ENCODE measurements around the gene PRR5.

PRR5 gene

GRCh38 chr22:44759430-44760310 lies 57.7 kb downstream of the PRR5 start:
- DNase-seq = no peak

DNA sequence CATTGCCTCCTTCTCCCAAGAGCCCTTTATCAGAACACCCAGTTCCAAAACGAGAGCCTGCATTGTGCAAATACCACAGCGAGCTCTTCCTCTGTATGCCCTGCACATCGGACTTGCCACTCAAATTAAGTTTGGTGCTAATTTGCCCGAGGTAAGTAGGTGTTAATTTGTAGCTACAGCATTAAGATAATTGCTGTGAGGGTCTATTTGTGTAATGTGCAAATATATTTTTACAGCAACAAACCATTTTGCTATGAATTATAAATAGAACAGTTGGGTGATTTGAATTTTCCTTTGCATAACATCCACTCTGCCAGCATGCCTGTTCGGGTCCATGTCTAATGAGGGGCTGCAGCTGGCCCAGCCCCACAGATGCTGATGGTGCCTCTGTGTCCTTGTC lies 58.5 kb downstream of the PRR5 start:
- no peak for DNase-seq

- DNase-seq = no peak
Observed at GRCh38 chr22:44761025-44761424, 59.0 kb downstream of the PRR5 start.

DNA sequence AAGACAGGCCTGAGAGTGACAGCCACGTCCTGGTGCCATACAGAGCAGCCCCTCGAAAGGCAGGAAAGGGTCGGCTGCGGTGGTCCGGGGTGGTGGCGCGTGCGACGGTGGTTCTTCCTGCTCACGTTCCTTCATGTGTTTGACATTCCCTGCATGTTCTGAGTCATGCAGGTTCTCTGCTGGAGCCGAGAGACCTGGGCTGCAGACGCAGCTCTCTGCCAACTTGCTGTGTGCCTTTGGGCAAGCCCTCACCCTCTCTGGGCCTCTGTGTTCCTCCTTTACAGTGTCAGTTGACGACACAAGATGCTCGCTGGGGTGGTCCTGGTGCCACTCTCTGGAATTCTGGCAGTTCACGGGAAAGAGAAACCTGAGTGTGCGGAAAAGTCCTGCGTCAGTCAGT lies 62.4 kb downstream of the PRR5 start:
- DNase-seq = no peak

- DNase-seq = no peak
Observed at GRCh38 chr22:44764974-44765373, 63.0 kb downstream of the PRR5 start.

- DNase-seq = no peak
Observed at GRCh38 chr22:44765571-44766285, 63.7 kb downstream of the PRR5 start.

GRCh38 chr22:44773082-44773481 lies 71.1 kb downstream of the PRR5 start:
- no peak for DNase-seq

GRCh38 chr22:44775862-44776261 lies 73.9 kb downstream of the PRR5 start:
- no peak for DNase-seq

DNA sequence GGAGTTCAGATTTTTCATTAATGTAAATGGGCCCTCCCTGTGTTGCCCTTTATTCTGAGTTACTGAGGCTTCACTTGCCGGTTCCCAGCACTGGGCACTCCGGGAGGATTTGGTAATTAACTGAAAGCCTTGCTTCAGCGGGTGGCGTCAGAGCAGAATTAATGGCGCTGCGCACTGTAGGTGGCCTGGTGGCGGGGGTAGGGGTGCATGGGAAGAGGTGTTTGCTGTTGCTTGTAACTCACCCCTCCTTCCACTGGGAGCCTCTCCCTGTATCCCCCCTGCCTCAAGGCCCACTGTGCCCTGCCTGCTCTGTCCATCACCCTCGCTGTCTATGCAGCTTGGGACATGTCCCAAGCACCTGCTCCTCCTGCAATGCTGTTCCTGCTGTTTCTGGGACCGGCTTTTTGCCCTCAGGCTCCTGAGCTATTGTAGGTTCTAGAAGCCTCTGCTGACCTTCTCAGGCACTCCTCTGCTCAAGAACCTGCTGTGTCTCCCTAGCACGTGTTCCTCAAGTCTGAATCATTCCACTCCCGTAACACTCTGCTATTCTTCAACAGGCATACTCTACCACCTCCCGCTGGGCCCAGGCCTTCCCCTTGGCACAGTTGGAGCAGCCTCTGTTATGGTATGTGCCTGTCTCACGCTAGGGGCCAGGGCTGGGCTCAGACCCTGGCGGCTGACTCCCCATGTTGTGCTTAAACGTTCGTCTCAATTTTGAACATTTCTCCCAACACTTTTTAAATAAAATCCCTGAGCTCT lies 74.8 kb downstream of the PRR5 start:
- no peak for DNase-seq

GRCh38 chr22:44777364-44777755 lies 75.4 kb downstream of the PRR5 start:
- DNase-seq = no peak

GRCh38 chr22:44780876-44781449 lies 79.0 kb downstream of the PRR5 start:
- DNase-seq = no peak

- no peak for DNase-seq
Observed at GRCh38 chr22:44782363-44782963, 80.5 kb downstream of the PRR5 start.

- no peak for DNase-seq
Observed at GRCh38 chr22:44783091-44783490, 81.1 kb downstream of the PRR5 start.

GRCh38 chr22:44783581-44783980 lies 81.6 kb downstream of the PRR5 start:
- no peak for DNase-seq

DNA sequence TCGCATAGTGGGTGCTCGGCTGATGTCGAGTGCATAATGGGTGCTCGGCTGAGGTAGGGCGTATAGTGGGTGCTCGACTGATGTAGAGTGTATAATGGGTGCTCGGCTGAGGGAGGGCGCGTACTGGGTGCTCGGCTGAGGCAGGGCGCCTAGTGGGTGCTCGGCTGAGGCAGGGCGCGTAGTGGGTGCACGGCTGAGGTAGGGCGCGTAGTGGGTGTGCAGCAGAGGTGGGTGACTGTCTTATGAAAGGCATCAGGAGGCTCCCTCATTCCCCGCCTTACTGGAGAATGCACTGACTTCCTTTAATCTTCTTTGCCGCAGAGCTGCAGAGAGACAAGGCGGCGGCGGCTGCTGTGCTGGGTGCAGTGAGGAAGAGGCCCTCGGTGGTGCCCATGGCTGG lies 84.1 kb downstream of the PRR5 start:
- no peak for DNase-seq

DNA sequence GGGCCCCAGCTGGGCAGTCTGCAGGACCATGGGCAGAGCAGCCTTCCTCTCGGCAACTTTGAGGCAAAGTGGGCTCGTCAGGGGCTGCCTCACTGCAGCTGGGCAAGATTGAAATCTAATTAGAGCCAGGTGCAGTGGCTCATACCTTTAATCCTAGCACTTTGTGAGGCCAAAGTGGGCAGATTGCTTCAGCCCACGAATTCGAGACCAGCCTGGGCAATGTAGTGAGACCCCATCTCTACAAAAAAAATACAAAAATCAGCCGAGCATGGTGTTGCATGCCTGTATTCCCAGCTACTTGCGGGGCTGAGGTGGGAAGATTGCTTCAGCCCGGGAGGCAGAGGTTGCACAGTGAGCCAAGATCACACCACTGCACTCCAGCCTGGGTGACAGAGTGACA lies 84.6 kb downstream of the PRR5 start:
- DNase-seq = no peak
